ENCODE results near the gene DOCK2. TPM values are rescaled to one million over a fixed set of nuclear protein-coding genes. Genes with fewer than 3 reads are reported as not detected.
"Not testable (repeated sequence)": the region's sequence is repeated elsewhere in the genome, so short reads cannot be mapped to it uniquely, and the experiment has no call there.

Gene DOCK2
- total and polyA plus RNA-seq, 2 donors (not counting 1 experiment from before 2014, with no cell fraction given) = 1.1 to 8.9 TPM

DNA sequence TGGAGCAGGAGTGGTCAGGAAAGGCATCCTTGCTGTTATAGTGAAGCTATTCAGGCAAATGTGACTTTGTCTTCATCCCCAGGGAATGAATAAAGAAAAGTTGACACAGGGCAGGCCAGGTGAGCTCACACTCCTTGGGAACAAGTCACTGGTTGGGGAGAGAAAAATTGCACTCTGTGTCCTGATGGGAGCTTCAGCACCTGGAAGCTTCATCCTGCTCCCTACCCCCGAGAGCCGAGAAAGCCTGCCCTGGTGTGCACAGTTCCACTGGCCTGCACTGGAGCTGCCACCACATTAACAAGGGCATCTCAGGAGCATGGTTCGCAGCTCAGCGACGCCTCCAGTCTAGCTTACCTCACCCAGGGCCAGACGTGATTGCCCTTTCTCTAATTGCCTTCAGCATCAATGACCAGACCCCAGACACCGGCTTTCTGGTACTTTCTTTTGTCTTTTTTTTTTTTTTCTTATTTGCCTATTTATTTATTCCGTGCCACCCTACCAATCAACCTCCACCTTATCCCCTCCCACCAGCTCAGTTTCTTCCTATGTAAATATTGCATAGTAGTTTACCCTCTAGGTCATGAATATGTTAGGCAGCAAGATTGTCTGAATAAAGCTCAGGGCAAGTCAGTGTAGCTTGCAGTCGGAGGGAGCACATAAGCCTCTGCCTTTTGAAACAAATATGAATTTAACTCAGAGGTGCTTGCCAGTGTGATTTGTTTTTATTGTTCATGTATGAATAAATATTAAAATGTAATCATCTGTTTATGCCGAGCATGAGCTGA is 87.4 kb downstream of the DOCK2 start:
- Histone ChIP-seq H3K4me2 (ENCODE audit: extremely low read depth, insufficient read depth, low read length) (no peak overlapping the region), H3K4me3 (replicated peaks in 1 of 4; ENCODE audit: control extremely low read depth in 1 of 4, insufficient read depth in 1 of 4, low read depth in 3 of 4, low read length in 4 of 4) (no peak overlapping the region), H4K20me1 (ENCODE audit: control insufficient read depth, extremely low read depth, insufficient read depth, low read length) (no peaks in the 10 kb centered on the region), H3K9me3 (ENCODE audit: control insufficient read depth, insufficient read depth, low read depth, low read length) (no peaks in the 10 kb centered on the region), H3K27me3 (ENCODE audit: control insufficient read depth, insufficient read depth, low read length) (no peaks in the 10 kb centered on the region), H2AFZ (ENCODE audit: low read length) (no peak overlapping the region), H3K4me1 (ENCODE audit: control insufficient read depth, extremely low read depth, insufficient read depth, low read length) (no peaks in the 10 kb centered on the region), H3K9ac (ENCODE audit: insufficient read depth, low read length) (no peak overlapping the region), H3K79me2 (ENCODE audit: control insufficient read depth, insufficient read depth, low read length) (no peaks in the 10 kb centered on the region), H3K36me3 (ENCODE audit: control insufficient read depth, insufficient read depth, low read length) (no peaks in the 10 kb centered on the region), H3K27ac (ENCODE audit: insufficient read depth, low read length) (no peak overlapping the region)
- DNase-seq (ENCODE audit: low read depth in 2 of 2) = no peak
- TF ChIP-seq, protein P1, sequence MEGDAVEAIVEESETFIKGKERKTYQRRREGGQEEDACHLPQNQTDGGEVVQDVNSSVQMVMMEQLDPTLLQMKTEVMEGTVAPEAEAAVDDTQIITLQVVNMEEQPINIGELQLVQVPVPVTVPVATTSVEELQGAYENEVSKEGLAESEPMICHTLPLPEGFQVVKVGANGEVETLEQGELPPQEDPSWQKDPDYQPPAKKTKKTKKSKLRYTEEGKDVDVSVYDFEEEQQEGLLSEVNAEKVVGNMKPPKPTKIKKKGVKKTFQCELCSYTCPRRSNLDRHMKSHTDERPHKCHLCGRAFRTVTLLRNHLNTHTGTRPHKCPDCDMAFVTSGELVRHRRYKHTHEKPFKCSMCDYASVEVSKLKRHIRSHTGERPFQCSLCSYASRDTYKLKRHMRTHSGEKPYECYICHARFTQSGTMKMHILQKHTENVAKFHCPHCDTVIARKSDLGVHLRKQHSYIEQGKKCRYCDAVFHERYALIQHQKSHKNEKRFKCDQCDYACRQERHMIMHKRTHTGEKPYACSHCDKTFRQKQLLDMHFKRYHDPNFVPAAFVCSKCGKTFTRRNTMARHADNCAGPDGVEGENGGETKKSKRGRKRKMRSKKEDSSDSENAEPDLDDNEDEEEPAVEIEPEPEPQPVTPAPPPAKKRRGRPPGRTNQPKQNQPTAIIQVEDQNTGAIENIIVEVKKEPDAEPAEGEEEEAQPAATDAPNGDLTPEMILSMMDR (conservative IDR thresholded peaks at IDR 0.05 in 1 of 2, IDR thresholded peaks at IDR 0.05 in 1 of 2; ENCODE audit: low read depth in 1 of 2, low read length in 2 of 2) = no peak
- TF ChIP-seq EZH2 (IDR thresholded peaks at IDR 0.05; ENCODE audit: low read length, missing control alignments) = no peak

DNA sequence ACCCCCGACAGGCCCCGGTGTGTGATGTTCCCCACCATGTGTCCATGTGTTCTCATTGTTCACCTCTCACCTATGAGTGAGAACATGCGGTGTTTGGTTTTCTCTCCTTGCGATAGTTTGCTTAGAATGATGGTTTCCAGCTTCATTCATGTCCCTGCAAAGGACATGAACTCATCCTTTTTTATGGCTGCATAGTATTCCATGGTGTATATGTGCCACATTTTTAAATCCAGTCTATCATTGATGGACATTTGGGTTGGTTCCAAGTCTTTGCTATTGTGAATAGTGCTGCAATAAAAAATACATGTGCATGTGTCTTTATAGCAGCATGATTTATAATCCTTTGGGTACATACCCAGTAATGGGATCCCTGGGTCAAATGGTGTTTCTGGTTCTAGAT is 88.6 kb downstream of the DOCK2 start:
- not testable (repeated sequence) for H3K79me2 ChIP-seq (ENCODE audit: control insufficient read depth, insufficient read depth, low read length); H3K4me2 ChIP-seq (ENCODE audit: extremely low read depth, insufficient read depth, low read length); DNase-seq (ENCODE audit: low read depth in 2 of 2)

DNA sequence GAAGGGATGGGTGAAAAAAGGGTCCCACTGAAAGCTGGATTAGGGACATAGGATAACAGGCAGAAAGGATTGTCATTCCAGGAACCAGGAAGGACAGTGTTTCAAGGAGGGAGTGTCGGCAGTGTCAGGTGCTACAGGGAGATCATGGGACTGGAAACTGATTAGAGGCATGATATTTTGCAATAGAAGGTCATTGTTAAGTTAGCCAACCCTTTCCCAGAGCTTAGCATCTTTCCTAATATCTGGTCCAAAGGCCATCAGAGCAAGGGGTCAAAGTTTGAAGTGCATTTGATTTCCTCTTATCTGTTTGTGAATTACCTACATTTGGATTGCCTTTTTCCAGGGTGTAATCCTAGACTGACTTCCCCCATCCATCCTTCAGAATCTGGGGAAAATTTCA is 91.3 kb downstream of the DOCK2 start:
- Histone ChIP-seq H3K27me3 (ENCODE audit: control insufficient read depth, insufficient read depth, low read length) (no peaks in the 10 kb centered on the region), H3K4me3 (replicated peaks in 1 of 4; ENCODE audit: control extremely low read depth in 1 of 4, insufficient read depth in 1 of 4, low read depth in 3 of 4, low read length in 4 of 4) (no peak overlapping the region), H3K9ac (ENCODE audit: insufficient read depth, low read length) (no peak overlapping the region), H3K36me3 (ENCODE audit: control insufficient read depth, insufficient read depth, low read length) (no peaks in the 10 kb centered on the region), H4K20me1 (ENCODE audit: control insufficient read depth, extremely low read depth, insufficient read depth, low read length) (no peaks in the 10 kb centered on the region), H3K9me3 (ENCODE audit: control insufficient read depth, insufficient read depth, low read depth, low read length) (no peaks in the 10 kb centered on the region), H3K27ac (ENCODE audit: insufficient read depth, low read length) (no peak overlapping the region), H3K4me2 (ENCODE audit: extremely low read depth, insufficient read depth, low read length) (no peak overlapping the region), H2AFZ (ENCODE audit: low read length) (no peak overlapping the region), H3K79me2 (ENCODE audit: control insufficient read depth, insufficient read depth, low read length) (no peaks in the 10 kb centered on the region), H3K4me1 (ENCODE audit: control insufficient read depth, extremely low read depth, insufficient read depth, low read length) (no peaks in the 10 kb centered on the region)
- no peak for DNase-seq (ENCODE audit: low read depth in 2 of 2)
- TF ChIP-seq, protein P1 (conservative IDR thresholded peaks at IDR 0.05 in 1 of 2, IDR thresholded peaks at IDR 0.05 in 1 of 2; ENCODE audit: low read depth in 1 of 2, low read length in 2 of 2) = no peak
- TF ChIP-seq EZH2 (IDR thresholded peaks at IDR 0.05; ENCODE audit: low read length, missing control alignments) = no peak

More for the DNA sequence above, 88.6 kb downstream of the DOCK2 start:
- H3K27me3 ChIP-seq (ENCODE audit: control insufficient read depth, insufficient read depth, low read length); H3K9ac ChIP-seq (ENCODE audit: insufficient read depth, low read length); H4K20me1 ChIP-seq (ENCODE audit: control insufficient read depth, extremely low read depth, insufficient read depth, low read length); H3K4me3 ChIP-seq (replicated peaks in 1 of 4; ENCODE audit: control extremely low read depth in 1 of 4, insufficient read depth in 1 of 4, low read depth in 3 of 4, low read length in 4 of 4); H3K36me3 ChIP-seq (ENCODE audit: control insufficient read depth, insufficient read depth, low read length); H3K9me3 ChIP-seq (ENCODE audit: control insufficient read depth, insufficient read depth, low read depth, low read length); H3K27ac ChIP-seq (ENCODE audit: insufficient read depth, low read length); H3K4me1 ChIP-seq (ENCODE audit: control insufficient read depth, extremely low read depth, insufficient read depth, low read length); H2AFZ ChIP-seq (ENCODE audit: low read length): not testable (repeated sequence)

All from fibroblast of lung (primary cell).